Skeletal muscle tissue (tissue), 4 donors: ENCODE data around the gene CNTN5. TPM values are rescaled to one million over a fixed set of nuclear protein-coding genes. Genes with fewer than 3 reads are reported as not detected.
"Not testable (repeated sequence)": the region's sequence is repeated elsewhere in the genome, so short reads cannot be mapped to it uniquely, and the experiment has no call there.

Experiments
- H3K27ac ChIP-seq: one replicate; pipeline ENCODE4 v1.7.0; 2013; ENCODE audit warnings: mild to moderate bottlenecking, low read depth, low read length, inconsistent platforms
- H3K27me3 ChIP-seq, 3 donors: one replicate each; pipeline ENCODE4 v1.7.0; 2013; ENCODE audit warnings: low read length in 3 of 3; ENCODE audit not compliant: control insufficient read depth in 3 of 3, insufficient read depth in 3 of 3
- H3K36me3 ChIP-seq, 3 donors: one replicate each; pipeline ENCODE4 v1.7.0; 2013; ENCODE audit warnings: low read length in 3 of 3; ENCODE audit not compliant: control insufficient read depth in 3 of 3, insufficient read depth in 3 of 3
- H3K4me1 ChIP-seq, 3 donors: one replicate each; pipeline ENCODE4 v1.7.0; 2013; ENCODE audit warnings: low read length in 3 of 3, mild to moderate bottlenecking in 3 of 3; ENCODE audit not compliant: control insufficient read depth in 3 of 3, insufficient read depth in 3 of 3
- H3K4me3 ChIP-seq, 3 donors: one replicate each; pipeline ENCODE4 v1.7.0; 2013; ENCODE audit warnings: low read length in 3 of 3
- H3K9ac ChIP-seq, 3 donors: one replicate each; pipeline ENCODE4 v1.7.0; 2013; ENCODE audit warnings: low read length in 3 of 3, mild to moderate bottlenecking in 3 of 3, moderate library complexity in 2 of 3, low read depth in 1 of 3
- H3K9me3 ChIP-seq, 3 donors: one replicate each; pipeline ENCODE4 v1.7.0; 2013; ENCODE audit warnings: low read length in 3 of 3; ENCODE audit not compliant: control insufficient read depth in 3 of 3
- total RNA-seq: library from RNA; depleted of rRNA; stranded (reverse); fragments of >200 nt; gene quantifications from one replicate; pipeline ENCODE4 v1.2.3, GENCODE V29; 2014
- donor health status: Osteomylitis.

Gene CNTN5
- total RNA-seq, 1 donor from 2014 or later, result 10.4 TPM

GRCh38 chr11:99069856-99070444, 49.2 kb downstream of the CNTN5 start:
- H3K27me3 ChIP-seq, result no peaks in the 10 kb centered on the region
- H3K27ac ChIP-seq, result no peak overlapping the region
- peak overlapping the region; percentile 53 to 83 (median 71) for H3K4me3 ChIP-seq
- H3K9ac ChIP-seq, result peak overlapping the region in 2 of 3 donors; percentile 65 to 69
- H3K36me3 ChIP-seq, result no peaks in the 10 kb centered on the region
- no peaks in the 10 kb centered on the region for H3K4me1 ChIP-seq
- H3K9me3 ChIP-seq, result no peaks in the 10 kb centered on the region

DNA sequence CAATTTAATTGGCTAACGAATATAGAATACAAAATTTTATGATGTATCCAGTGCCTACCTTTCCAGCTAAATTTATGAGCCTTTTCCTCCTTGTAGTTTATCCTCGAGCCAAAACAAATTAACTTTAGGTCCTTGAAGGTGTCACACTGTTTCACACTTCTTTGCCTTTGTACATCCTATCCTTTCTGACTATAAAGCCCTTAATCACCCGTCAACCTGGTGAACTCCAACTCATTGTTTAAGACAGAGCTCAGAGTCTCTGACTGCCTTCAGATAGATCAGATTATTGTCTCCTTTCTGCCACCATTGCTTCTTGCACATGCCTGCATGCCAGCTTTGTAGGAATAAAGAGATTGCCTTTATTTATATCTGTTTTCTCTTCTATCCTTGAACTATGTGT, 58.8 kb downstream of the CNTN5 start:
- H3K27ac ChIP-seq, result no peak overlapping the region
- H3K36me3 ChIP-seq, result no peaks in the 10 kb centered on the region
- H3K27me3 ChIP-seq, result no peaks in the 10 kb centered on the region
- no peak overlapping the region for H3K9ac ChIP-seq
- no peak overlapping the region for H3K4me3 ChIP-seq
- H3K4me1 ChIP-seq, result no peaks in the 10 kb centered on the region
- no peaks in the 10 kb centered on the region for H3K9me3 ChIP-seq

GRCh38 chr11:99080154-99080553, 59.4 kb downstream of the CNTN5 start:
- Histone ChIP-seq H3K4me1 (no peaks in the 10 kb centered on the region), H3K27ac (no peak overlapping the region), H3K9ac (no peak overlapping the region), H3K36me3 (no peaks in the 10 kb centered on the region), H3K9me3 (no peaks in the 10 kb centered on the region), H3K27me3 (no peaks in the 10 kb centered on the region), H3K4me3 (no peak overlapping the region)

- Histone ChIP-seq H3K9ac (peak overlapping the region in 1 of 3 donors; percentile 14), H3K27me3 (no peaks in the 10 kb centered on the region), H3K27ac (no peak overlapping the region), H3K4me1 (no peaks in the 10 kb centered on the region), H3K4me3 (no peak overlapping the region), H3K36me3 (no peaks in the 10 kb centered on the region), H3K9me3 (no peaks in the 10 kb centered on the region)
Measured at GRCh38 chr11:99098258-99098657, 77.5 kb downstream of the CNTN5 start.

GRCh38 chr11:99098751-99099150, 78.0 kb downstream of the CNTN5 start:
- Histone ChIP-seq H3K36me3 (no peaks in the 10 kb centered on the region), H3K9me3 (no peaks in the 10 kb centered on the region), H3K27me3 (no peaks in the 10 kb centered on the region), H3K4me3 (no peak overlapping the region), H3K27ac (no peak overlapping the region), H3K4me1 (no peaks in the 10 kb centered on the region), H3K9ac (no peak overlapping the region)

DNA sequence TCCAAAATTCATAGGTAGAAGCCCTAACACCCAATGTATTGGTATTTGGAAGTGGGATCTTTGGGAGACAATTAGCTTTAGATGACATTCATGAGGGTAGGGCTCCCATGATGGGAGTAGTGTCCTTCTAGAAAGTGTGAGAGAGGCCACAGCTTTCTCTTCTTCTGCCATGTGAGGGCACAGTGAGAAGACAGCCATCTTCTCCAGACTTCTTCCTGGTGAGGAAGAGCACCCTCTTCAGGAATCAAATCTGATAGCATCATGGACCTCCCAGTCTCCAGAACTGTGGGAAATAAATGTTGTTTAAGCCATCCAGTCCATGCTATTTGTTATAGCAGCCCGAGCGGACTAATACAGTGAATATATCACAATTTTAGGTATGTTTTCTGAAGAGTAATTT, 96.9 kb downstream of the CNTN5 start:
- Histone ChIP-seq H3K9me3 (no peaks in the 10 kb centered on the region), H3K4me1 (no peaks in the 10 kb centered on the region), H3K4me3 (no peak overlapping the region)

GRCh38 chr11:99133862-99134261, 113.1 kb downstream of the CNTN5 start:
- H3K36me3 ChIP-seq, H3K4me1 ChIP-seq: not testable (repeated sequence)

More for the DNA sequence above, 96.9 kb downstream of the CNTN5 start:
- Histone ChIP-seq H3K27me3 (no peaks in the 10 kb centered on the region), H3K27ac (no peak overlapping the region), H3K36me3 (no peaks in the 10 kb centered on the region), H3K9ac (no peak overlapping the region)

DNA sequence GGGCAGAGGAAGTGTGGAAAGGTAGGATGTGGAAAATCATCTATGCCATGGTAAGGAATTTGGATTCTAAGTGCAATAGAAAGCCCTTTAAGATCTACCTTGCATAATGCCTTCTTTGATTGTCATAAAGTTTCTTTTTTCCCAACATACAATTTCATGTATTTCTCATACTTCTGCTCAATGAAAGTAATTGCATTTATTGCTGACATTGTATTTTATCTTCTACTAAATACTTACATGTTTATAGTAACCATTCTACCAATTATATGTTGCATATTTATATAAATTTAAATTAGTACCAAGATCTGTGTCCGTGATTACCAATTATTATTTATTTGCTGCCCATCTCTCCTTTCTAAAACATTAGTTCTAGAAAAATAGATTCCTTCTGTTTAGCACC, 114.8 kb downstream of the CNTN5 start:
- no peaks in the 10 kb centered on the region for H3K4me1 ChIP-seq
- no peaks in the 10 kb centered on the region for H3K36me3 ChIP-seq
- no peaks in the 10 kb centered on the region for H3K27me3 ChIP-seq
- H3K9me3 ChIP-seq, result peaks cover 0 to 2% (median 0%) of the 10 kb centered on the region in 3 donors
- H3K4me3 ChIP-seq, result no peak overlapping the region
- H3K9ac ChIP-seq, result no peak overlapping the region
- no peak overlapping the region for H3K27ac ChIP-seq

More at GRCh38 chr11:99133862-99134261, 113.1 kb downstream of the CNTN5 start:
- H3K27me3 ChIP-seq, H3K27ac ChIP-seq, H3K9ac ChIP-seq, H3K4me3 ChIP-seq, H3K9me3 ChIP-seq: not testable (repeated sequence)

GRCh38 chr11:99142237-99142636, 121.5 kb downstream of the CNTN5 start:
- Histone ChIP-seq H3K36me3 (no peaks in the 10 kb centered on the region), H3K4me1 (no peaks in the 10 kb centered on the region), H3K9ac (no peak overlapping the region), H3K4me3 (no peak overlapping the region), H3K27me3 (no peaks in the 10 kb centered on the region), H3K27ac (no peak overlapping the region), H3K9me3 (no peaks in the 10 kb centered on the region)

DNA sequence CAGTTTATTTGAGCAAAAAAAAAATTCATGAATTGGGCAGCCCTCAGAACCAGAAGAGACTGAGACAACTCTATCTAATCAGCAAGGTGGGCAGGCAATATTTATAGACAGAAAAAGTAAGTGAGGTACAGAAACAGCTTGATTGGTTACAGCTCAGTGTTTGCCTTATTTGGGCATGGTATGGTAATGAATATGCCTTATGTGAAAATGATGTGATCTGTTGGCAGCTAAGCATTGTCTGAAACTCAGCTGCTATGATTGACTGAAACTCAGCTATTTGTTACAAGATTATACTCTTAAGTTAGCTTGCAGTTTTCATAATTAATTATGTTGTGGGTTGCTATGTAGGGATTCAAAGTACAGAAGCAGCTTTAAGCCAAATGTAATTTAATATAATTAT, 127.6 kb downstream of the CNTN5 start:
- H3K27me3 ChIP-seq, result no peaks in the 10 kb centered on the region
- no peak overlapping the region for H3K4me3 ChIP-seq
- no peaks in the 10 kb centered on the region for H3K9me3 ChIP-seq
- H3K36me3 ChIP-seq, result no peaks in the 10 kb centered on the region
- no peaks in the 10 kb centered on the region for H3K4me1 ChIP-seq
- H3K27ac ChIP-seq, result no peak overlapping the region
- H3K9ac ChIP-seq, result no peak overlapping the region
